ENCODE results near the gene PKIG.

PKIG gene

DNA sequence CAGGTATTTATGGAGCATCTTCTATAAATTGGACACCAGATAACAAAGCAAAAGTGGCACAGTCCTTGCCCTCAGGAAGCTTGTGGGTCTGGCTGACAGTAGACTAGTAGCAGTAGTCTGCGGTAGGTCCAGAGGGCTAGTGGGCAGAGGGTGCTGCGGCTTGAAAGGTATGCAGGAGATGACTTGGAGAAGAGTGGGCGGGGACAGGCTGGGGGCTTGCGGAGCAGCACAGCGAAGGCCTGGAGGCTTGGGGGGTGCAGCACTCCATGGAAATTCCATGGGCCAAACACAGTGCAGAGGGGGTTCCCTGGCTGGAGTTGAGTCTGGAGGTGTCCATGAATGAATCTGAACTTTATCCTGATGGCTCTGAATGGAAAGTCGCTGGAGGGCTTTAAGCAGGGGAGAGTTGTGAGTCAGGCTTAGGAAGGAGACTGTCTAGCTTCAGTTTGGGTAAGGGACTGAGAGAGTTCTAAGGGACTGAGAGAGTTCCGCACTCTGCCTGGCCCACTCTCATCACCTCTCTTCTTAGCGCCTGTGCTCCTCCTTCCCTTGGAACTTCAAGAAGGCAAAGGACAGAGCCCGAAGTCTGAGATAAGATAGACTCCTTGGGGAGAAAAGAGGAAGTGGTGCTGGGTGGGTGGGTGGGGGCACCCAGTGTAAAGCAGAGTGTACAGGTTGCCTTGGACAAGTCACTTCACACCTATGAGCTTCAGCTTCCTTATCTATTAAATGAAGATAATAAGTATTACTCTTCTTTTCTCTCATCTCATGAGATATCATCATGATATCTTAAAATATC, 8.8 kb downstream of the PKIG start:
- no peak for DNase-seq (ENCODE audit: low read depth, low spot score)
- H3K4me3 ChIP-seq (ENCODE audit: low read length), result no peak overlapping the region

DNA sequence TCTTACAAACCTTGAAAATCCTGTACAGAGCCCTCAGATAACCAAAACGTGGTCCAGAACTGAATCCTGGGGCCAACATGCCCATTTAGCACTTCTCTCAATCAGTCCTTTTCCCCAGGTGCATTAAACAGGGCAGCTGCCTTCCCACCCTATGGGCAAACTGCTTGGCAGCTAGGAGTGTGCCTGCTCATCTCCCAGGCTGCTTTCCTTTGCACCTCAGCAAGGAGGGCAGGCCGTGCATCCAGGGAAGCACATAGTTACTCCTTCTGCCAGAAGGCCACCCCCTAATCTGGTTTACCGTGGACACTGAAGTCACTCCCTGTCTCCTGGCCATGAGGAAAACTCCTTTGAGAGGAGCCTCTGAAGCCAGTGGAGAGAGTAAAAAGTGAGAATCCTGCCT, 10.0 kb downstream of the PKIG start:
- no peak for DNase-seq (ENCODE audit: low read depth, low spot score)
- H3K4me3 ChIP-seq (ENCODE audit: low read length), result no peak overlapping the region

DNA sequence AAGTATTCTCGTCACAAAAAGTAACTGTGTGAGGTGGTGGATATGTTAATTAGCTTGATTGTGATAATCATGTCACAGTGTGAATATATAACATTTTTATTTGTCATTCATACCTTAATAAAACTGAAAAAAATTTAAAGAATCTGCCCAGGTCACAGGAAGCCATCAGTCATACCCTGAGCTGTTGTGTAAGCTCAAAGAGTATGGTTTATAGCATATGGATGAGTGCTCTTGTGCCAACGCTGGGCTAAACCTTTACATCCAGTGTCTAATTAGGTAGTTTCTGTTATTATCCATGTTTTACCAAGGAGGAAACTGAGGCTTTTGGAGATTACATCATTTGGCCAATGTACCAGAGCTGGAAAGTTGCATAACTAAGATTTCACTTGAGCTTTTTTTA, 11.4 kb downstream of the PKIG start:
- no peak overlapping the region for H3K4me3 ChIP-seq (ENCODE audit: low read length)
- DNase-seq (ENCODE audit: low read depth, low spot score), result no peak

DNA sequence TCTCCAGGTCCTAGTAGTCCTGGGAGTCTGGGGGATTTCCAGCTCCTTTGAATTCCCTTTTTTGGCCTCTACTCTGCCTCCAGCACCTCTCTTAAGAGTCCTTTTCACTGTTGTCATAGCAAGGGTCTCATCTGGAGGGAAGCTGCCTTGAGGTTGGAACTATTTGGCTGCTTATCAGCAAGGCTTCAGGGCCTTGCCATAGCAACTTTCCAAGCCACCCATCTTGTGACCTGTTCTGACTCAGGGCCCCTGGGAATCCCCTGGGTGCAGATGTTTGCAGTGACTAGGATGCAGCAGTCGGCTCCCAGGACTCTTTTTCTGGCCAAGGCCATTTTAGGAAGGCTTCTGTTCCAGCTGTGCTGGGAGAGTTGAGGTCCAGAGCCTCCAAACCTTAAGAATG, 12.4 kb downstream of the PKIG start:
- H3K4me3 ChIP-seq (ENCODE audit: low read length), result no peak overlapping the region
- no peak for DNase-seq (ENCODE audit: low read depth, low spot score)

DNA sequence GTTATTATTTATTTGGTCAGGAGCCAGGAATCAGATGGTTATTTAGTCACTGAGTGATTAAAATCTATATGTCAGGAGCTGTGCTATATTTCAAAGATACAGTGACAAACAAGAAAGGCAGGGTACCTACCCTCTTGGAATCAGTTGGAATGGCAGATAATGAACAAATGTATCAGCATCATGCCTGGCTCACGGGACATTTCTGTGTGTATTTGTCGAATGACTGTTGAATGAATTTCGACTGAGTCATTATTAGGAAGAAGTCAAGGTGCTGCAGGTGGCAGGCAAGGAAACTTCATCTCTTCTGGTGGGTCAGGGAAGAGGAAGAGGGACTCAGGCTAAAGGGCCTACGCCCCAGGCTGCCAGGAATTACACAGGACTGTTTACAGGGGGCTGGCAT, 13.6 kb downstream of the PKIG start:
- DNase-seq (ENCODE audit: low read depth, low spot score), result no peak

DNA sequence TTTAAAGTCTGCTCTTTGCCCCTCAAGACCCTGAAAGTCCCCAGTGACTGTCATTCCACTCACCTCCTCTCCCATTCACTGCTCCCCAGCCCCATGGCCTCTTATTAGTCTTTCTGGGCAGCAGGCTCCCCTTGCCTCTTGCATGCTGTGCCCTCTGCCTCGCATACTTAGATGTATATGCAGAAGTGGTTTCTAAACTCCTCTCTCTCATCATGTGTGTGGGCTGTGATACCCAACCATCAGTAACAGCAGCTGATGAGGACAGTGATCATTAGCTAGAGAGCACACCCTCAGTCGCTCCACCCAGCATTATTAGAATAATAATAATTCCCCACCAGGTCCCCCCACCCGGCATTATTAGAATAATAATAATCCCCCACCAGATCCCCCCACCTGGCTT, 14.5 kb downstream of the PKIG start:
- H3K4me3 ChIP-seq (ENCODE audit: low read length), result no peak overlapping the region
- no peak for DNase-seq (ENCODE audit: low read depth, low spot score)

More for the DNA sequence above, 13.6 kb downstream of the PKIG start:
- no peak overlapping the region for H3K4me3 ChIP-seq (ENCODE audit: low read length)

DNA sequence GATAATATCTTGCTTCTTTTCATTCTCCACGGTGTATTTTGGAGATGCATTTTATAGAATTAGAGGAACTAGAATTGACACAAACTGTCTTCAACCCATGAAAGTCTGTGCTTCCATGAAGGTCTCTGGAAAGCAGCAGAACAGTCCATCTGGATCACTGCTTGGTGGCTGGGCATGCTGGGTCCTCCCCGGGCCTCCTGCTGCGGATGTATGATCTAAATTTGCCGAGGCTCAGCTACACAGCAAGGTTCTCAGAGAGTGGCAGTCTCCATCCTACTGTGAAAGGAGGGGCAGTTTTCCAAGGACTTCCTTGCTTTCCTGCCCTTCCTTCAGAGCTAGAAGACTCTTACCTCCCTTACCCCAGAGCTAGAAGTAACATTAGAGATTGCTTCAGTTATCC, 15.1 kb downstream of the PKIG start:
- no peak for DNase-seq (ENCODE audit: low read depth, low spot score)
- H3K4me3 ChIP-seq (ENCODE audit: low read length), result no peak overlapping the region

DNA sequence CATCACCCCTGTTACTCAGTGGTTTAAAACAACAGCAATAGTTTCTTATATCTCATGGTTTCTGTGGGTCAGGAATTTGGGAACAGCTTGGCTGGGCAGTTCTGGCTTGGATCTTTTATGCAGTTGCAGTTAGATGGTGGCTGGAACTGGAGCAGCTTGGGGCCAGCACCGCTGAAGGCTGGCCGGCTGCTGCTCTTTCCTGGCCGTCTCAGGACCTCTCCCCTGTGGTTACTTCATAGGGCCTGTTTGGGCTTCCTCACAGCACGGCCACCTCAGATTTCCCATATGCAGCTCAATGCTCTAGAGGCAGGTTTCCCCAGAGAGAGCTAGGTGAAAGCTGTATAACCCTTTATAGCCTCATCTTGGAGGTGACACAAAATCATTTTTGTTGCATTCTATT, 15.6 kb downstream of the PKIG start:
- H3K4me3 ChIP-seq (ENCODE audit: low read length), result no peak overlapping the region
- DNase-seq (ENCODE audit: low read depth, low spot score), result no peak

DNA sequence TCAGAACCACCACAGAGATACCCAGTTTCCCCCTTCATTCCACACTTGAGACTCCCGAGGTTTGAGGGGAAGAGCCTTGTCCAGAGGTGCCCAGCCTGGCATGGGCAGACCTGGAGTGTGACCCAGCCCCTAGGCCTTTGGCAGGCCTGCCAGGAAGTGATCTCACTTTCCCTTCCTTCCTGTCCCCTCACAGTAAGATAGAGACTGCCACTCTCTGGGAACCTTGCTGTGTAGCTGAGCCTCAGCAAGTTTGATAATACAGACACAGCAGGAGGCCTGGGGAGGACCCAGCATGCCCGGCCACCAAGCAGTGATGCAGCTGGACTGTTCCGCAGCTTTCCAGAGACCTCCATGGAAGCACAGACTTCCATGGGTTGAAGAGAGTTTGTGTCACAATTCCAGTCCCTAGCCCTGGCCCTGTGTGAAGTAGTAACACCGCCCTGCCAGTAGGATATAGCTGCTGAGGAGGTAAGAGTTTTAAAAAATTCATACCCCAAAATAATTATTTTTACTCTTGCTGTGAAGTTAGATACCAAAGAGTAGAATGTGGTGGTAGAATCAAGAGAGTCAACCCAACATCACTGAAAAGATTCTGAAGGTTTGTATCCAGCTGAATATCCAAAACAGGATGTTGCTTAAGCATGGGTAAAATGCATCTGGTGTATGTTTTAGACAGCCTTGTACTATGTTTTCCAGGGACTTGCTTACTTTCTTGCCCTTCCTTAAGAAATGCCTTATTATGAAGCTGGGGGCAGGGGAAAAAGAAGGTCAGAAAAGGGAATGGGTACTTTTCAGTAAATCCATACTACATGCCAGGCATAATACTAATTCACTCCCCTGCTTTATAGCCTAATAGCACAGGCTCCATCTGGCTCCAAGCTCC, 16.3 kb downstream of the PKIG start:
- peak overlapping the region; percentile 15 for H3K4me3 ChIP-seq (ENCODE audit: low read length)
- DNase-seq (ENCODE audit: low read depth, low spot score), result no peak

DNA sequence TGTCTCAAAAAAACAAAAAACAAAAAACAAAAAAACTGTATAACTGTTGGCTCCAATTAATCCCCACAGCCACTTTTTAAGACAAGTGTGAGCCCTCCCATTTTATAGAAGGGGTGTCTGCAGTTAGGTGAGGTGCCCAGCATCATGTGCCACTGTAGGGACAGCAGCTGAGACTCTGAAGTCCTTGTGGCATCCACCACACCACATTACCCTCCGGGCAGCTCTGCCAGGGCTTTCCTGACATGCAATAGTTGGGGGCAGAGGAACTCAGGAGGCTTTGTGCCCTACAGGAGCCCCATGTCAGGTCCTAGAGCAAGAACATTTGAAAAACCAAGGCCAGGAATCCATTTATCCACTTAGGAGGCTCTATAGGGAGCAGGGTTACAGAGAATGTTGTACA, 17.3 kb downstream of the PKIG start:
- no peak for DNase-seq (ENCODE audit: low read depth, low spot score)
- H3K4me3 ChIP-seq (ENCODE audit: low read length), result no peak overlapping the region

DNA sequence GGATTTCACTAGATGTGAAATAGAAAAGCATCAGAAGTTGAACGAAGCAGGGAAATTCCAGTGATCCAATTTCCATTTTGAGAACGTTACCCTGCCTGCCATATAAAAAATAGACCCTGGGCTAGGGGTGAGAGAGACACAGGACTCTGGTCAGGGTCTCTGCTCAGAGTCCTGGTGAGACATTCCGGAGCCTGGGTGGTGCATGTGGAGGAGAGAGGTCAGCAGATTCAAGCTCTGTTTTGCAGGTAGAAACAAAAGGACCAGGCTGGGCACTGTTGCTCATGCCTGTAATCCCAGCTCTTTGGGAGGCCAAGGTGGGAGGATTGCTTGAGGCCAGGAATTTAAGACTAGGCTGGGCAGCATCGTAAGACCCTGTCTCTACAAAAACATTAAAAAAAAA, 17.9 kb downstream of the PKIG start:
- H3K4me3 ChIP-seq (ENCODE audit: low read length), result no peak overlapping the region
- DNase-seq (ENCODE audit: low read depth, low spot score), result no peak

DNA sequence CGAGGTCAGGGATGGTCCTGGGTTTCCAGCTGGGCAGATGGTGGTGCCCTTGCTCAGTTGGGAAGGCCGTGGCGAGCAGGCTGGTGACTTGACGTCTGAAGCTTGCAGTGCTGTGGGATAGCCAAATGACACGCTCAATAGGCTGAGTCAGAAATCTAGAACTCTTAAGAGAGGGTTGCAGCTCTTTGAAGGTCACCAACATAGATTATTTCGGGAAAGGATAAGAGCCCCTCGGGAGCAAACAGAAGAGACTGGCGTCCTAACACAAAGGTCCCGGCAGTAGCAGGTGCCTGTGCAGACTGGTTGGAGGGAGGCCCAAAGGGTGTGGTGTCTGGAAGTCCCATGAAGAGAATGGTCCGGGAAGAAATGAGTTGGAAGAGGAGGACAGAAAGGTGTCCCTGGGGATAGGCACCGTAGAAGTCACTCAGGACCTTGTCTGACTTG, 18.4 kb downstream of the PKIG start:
- no peak overlapping the region for H3K4me3 ChIP-seq (ENCODE audit: low read length)

DNA sequence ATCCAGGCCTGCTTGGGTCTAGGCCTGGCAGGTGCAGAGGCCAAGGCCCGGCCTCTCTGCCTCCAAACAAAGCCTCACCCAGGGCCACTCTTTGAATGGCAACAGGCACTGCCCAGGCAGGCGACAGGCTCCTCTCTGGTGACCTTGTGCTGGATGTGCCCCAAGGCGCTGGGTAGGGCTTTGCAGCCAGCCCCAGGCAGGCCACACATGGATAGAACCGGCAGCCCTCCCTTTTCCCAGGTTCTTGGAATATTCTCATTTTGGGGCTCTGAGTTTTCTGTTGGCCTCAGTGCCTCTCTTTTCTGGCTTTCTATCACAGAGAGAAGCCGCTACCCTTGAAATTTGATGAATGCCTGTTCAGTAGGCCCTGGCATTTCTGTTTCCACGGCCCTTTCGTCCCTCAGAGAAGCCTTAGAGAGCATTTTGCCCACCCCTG, 18.9 kb downstream of the PKIG start:
- no peak for DNase-seq (ENCODE audit: low read depth, low spot score)
- no peak overlapping the region for H3K4me3 ChIP-seq (ENCODE audit: low read length)

More for the DNA sequence above, 18.4 kb downstream of the PKIG start:
- no peak for DNase-seq (ENCODE audit: low read depth, low spot score)

DNA sequence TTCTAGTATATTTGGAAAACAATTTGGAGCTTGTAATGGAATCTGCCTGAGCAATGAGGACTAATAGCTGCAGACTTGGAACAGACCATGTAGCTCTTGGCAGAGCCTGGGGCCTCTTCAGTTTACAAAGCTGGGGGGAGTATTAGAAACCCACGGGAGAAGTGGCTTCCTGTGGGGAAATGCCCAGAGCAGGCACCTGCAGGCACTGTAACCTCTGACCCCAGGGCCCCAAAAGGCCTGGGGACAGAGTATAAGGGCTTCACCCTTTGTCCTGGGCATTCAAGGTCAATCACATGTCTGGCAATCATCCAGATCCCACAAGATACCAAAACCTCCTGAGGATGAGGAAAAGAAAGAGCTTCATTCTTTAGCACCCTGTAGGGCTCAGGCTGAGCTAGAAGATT, 19.4 kb downstream of the PKIG start:
- H3K4me3 ChIP-seq (ENCODE audit: low read length), result no peak overlapping the region
- no peak for DNase-seq (ENCODE audit: low read depth, low spot score)

DNA sequence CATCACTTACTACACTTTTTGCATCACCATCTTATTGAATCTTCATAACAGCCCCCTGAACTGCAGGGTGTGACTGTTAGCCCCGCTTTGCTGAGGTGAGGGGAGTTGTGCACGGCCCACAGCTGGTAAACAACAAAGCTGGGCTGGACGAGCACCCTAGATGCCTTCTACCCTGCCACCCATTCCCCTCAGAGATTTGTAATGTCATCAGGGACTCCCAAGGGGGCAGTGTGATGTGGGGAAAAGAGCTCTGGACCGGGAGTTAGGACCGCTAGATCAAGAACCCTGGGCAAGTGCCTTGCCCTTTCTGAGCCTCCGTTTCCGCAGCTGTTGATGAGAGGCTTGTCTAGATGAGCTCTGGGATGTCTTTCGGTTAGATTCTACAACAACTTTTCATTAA, 20.9 kb downstream of the PKIG start:
- no peak for DNase-seq (ENCODE audit: low read depth, low spot score)
- H3K4me3 ChIP-seq (ENCODE audit: low read length), result no peak overlapping the region

DNA sequence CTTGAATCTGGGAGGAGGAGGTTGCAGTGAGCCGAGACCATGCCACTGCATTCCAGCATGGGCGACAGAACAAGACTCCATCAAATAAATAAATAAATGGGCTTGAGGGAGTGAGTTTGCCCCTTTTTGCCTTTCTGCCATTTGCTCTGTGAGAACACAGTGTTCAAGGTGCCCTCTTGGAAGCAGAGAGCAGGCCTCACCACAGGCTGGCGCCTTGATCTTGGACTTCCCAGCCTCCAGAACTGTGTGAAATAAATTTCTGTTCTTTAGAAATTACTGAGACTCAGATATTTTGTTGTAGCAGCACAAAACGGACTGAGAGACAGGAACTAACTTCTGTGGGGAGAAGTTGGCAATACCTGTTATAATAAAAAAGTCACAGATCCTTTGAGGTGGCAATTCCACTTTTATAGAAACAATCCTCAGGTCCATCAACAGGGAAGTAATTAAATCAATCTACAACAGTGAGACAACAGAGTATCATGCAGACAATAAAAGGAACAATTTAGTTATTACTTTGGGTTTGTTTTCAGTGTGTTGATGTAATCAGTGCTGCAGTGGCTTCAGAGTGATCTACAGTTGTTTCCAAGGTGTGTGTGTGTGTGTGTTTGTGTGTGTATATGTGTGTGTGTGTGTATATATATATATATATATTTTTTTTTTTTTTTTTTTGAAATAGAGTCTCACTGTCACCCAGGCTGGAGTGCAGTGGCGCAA, 24.5 kb downstream of the PKIG start:
- H3K4me3 ChIP-seq (ENCODE audit: low read length), result no peak overlapping the region

DNA sequence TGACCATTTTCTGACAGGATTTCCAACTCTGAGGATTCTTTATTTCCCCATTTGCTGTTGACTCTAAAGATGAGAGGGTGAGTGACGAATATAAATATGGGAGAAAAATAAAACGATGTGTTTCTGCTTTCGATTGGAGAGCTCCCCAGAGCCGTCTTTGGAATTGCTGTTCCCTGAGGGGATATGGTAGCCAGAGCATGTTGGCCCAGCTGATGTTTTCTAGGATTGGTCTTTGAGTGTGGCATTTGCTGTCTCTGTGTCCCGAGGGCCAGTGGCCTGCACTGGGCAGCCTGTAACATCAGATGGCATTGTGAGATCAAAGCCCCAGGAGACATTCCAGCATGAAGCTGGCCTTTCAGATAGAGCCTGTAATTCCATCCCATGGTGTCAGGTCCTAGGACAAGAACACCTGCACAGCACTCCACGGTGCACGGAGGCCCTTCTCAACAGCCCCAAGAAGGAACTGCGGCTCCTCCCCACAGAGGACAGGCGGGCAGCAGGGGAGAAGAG, 26.7 kb downstream of the PKIG start:
- no peak for DNase-seq (ENCODE audit: low read depth, low spot score)
- no peak overlapping the region for H3K4me3 ChIP-seq (ENCODE audit: low read length)

More for the DNA sequence above, 24.5 kb downstream of the PKIG start:
- no peak for DNase-seq (ENCODE audit: low read depth, low spot score)

DNA sequence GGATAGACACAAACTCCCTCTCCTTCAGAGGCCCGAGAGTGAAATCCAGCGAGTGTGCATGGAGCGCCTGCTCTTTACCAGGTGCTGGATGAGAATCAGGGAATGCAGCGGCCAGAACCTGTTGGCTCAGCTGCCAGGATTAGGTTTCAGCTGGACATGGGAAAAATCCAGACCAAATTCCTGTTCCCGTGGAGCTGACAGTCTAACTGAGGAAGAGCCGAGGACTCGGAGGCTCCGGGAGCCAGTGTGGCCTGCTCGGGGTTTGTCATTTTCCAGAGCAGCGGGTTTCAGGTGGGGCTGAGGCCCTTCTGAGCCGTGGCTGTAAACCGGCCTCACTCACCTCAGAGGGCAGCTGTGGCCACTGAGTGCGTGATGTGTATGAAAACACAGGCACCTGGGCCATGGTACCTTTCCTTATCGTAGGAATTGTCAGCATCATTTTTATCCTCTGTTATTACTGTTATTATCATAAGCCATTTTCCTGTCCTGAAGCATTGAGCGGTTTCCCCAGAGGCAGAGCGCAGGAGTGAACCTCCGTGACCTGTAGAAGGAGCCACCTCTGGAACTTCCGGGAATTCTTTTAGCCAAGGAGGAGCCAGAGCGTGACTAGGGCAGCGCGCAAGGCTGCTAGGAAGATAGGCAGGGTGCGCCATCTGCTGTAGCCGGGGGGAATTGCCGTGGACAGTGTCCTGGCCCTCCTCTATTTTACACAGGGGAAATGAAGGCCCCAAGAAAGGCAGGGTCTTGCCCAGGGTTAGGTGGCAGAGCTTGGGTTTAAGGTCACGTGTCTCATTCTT, 27.3 kb downstream of the PKIG start:
- peak; percentile 82 for DNase-seq (ENCODE audit: low read depth, low spot score)
- H3K4me3 ChIP-seq (ENCODE audit: low read length), result peak overlapping the region; percentile 16; the same call in 1 of the 2 replicates

All from Jurkat, Clone E6-1 (cell line).